ENCODE results near the gene MOSPD3. TPM values are rescaled to one million over a fixed set of nuclear protein-coding genes. Genes with fewer than 3 reads are reported as not detected.
A peak's percentile ranks its signal among the peaks of the same experiment; 100 is the strongest.

The MOSPD3 gene
- total and polyA plus RNA-seq, 10 of the 15 experiments (the other 5 are each of a cell fraction or from before 2014, with no cell fraction given), result 0.61 to 13.6 (median 4.1) TPM

- TF ChIP-seq PRDM15 (CRISPR knock-in tag; IDR thresholded peaks at IDR 0.05) (no peak), EGR1 (IDR thresholded peaks at IDR 0.05; ENCODE audit: borderline replicate concordance in 1 of 2, low read depth in 2 of 2, low read length in 2 of 2) (no peak; a peak in 1 of 3 replicates), CEBPB (IDR thresholded peaks at IDR 0.05; ENCODE audit: borderline replicate concordance in 1 of 2, low read depth in 2 of 2, low read length in 2 of 2) (no peak), GATAD2B (conservative IDR thresholded peaks at IDR 0.05; ENCODE audit: low read depth) (no peak), KLF5 (IDR thresholded peaks at IDR 0.05; ENCODE audit: partially characterized antibody) (peak; percentile 84), ZBTB40 (IDR thresholded peaks at IDR 0.05; ENCODE audit: borderline replicate concordance) (peak; percentile 65; the same call in 1 of the 2 replicates), ZNF217 (IDR thresholded peaks at IDR 0.05) (no peak), MAX (IDR thresholded peaks at IDR 0.05; ENCODE audit: low read depth, low read length) (peak; percentile 19; the same call in 1 of the 2 replicates), CBFB (IDR thresholded peaks at IDR 0.05; ENCODE audit: low read depth) (peak; percentile 94), PBX3 (IDR thresholded peaks at IDR 0.05; ENCODE audit: insufficient replicate concordance, low read depth, low read length) (peak; percentile 90), YBX1 (IDR thresholded peaks at IDR 0.05) (no peak), USF1 (IDR thresholded peaks at IDR 0.05; ENCODE audit: borderline replicate concordance, extremely low read length, insufficient read depth, low read depth, low read length) (no peak), NRF1 (conservative IDR thresholded peaks at IDR 0.05; ENCODE audit: low read depth, low read length) (no peak), PAX8 (IDR thresholded peaks at IDR 0.05) (no peak), MYB (IDR thresholded peaks at IDR 0.05; ENCODE audit: borderline replicate concordance, low read depth, low read length) (0 out of 2 replicates have a peak, but pooled peaks have one; percentile 34), RB1 (IDR thresholded peaks at IDR 0.05; ENCODE audit: borderline replicate concordance) (peak; percentile 69; the same call in 1 of the 2 replicates), NR2F1 (conservative IDR thresholded peaks at IDR 0.05) (no peak), POLR2AphosphoS5 (IDR thresholded peaks at IDR 0.05; ENCODE audit: low read length) (peak; percentile 78), MYC (IDR thresholded peaks at IDR 0.05; ENCODE audit: insufficient read depth, insufficient read length, insufficient replicate concordance, low read length, severe bottlenecking) (no peak)
These were observed at the start of gene MOSPD3 (continued) for GRCh38 chr7:100611983-100612729.
